Loucy (cell line): Measurements from ENCODE around the gene GALM.

Source experiments
- H2AFZ ChIP-seq: fragments of 200-600 bp; sonication (generic); 2 replicates; pipeline ENCODE4 v1.6.0; 2016; ENCODE audit warnings: antibody characterized with exemption, mild to moderate bottlenecking, low read length, moderate library complexity
- H3F3A ChIP-seq: fragments of 200-600 bp; 2 replicates; pipeline ENCODE4 v1.6.0; 2016; ENCODE audit warnings: antibody characterized with exemption, low read depth, mild to moderate bottlenecking
- H3K27me3 ChIP-seq: fragments of 200-600 bp; sonication (generic); 2 replicates; pipeline ENCODE4 v1.6.1; 2014; ENCODE audit warnings: low read length, mild to moderate bottlenecking; ENCODE audit not compliant: insufficient read depth, poor library complexity, severe bottlenecking
- H3K36me3 ChIP-seq: fragments of 200-600 bp; sonication (generic); 2 replicates; pipeline ENCODE4 v1.6.1; 2016; ENCODE audit warnings: low read length; ENCODE audit not compliant: insufficient read depth
- H3K4me1 ChIP-seq: fragments of 200-600 bp; sonication (generic); 2 replicates; pipeline ENCODE4 v1.5.1; 2014; ENCODE audit warnings: low read length, mild to moderate bottlenecking; ENCODE audit not compliant: insufficient read depth, poor library complexity, severe bottlenecking
- H3K4me2 ChIP-seq: fragments of 200-600 bp; sonication (generic); 2 replicates; pipeline ENCODE4 v1.6.0; 2014; ENCODE audit warnings: antibody characterized with exemption, low read length, low read depth, mild to moderate bottlenecking; ENCODE audit not compliant: poor library complexity, severe bottlenecking
- H3K4me3 ChIP-seq: fragments of 200-600 bp; sonication (generic); 2 replicates; pipeline ENCODE4 v1.5.1; 2014; ENCODE audit warnings: low read length, mild to moderate bottlenecking, mixed read lengths; ENCODE audit not compliant: poor library complexity, severe bottlenecking
- H3K79me2 ChIP-seq: fragments of 200-600 bp; sonication (generic); 2 replicates; pipeline ENCODE4 v1.6.1; 2014; ENCODE audit warnings: low read length; ENCODE audit not compliant: insufficient read depth
- H3K9ac ChIP-seq: fragments of 200-600 bp; sonication (generic); 2 replicates; pipeline ENCODE4 v1.6.0; 2014; ENCODE audit warnings: mild to moderate bottlenecking, low read depth, low read length, moderate library complexity; ENCODE audit not compliant: poor library complexity, severe bottlenecking
- H3K9me2 ChIP-seq: fragments of 200-600 bp; sonication (generic); replicated peaks from 2 replicates; pipeline ENCODE4 v1.6.1; 2016; ENCODE audit warnings: low read depth, low read length, mixed read lengths
- H3K9me3 ChIP-seq: fragments of 200-600 bp; sonication (generic); 2 replicates; pipeline ENCODE4 v1.6.1; 2014; ENCODE audit warnings: mild to moderate bottlenecking, antibody characterized with exemption, low read length, low read depth; ENCODE audit not compliant: insufficient read depth
- H4K20me1 ChIP-seq: fragments of 200-600 bp; sonication (generic); 2 replicates; pipeline ENCODE4 v1.6.0; 2014; ENCODE audit warnings: antibody characterized with exemption, low read length, mild to moderate bottlenecking; ENCODE audit not compliant: insufficient read depth, poor library complexity, severe bottlenecking
- CTCF ChIP-seq: fragments of 200-600 bp; sonication (generic); conservative IDR thresholded peaks from 2 replicates; pipeline ENCODE4 v1.5.1; 2014; ENCODE audit warnings: mild to moderate bottlenecking, antibody characterized with exemption, low read length
- EZH2phosphoT487 ChIP-seq: fragments of 200-600 bp; IDR thresholded peaks from 2 replicates; pipeline ENCODE4 v1.6.1; 2018; ENCODE audit warnings: antibody characterized with exemption, mild to moderate bottlenecking, moderate library complexity, borderline replicate concordance

GALM gene

GRCh38 chr2:38722271-38723061 lies 56.6 kb downstream of the GALM start:
- H3K4me2 ChIP-seq, result no peak overlapping the region
- H3K9me3 ChIP-seq, result no peaks in the 10 kb centered on the region

GRCh38 chr2:38723173-38723572 lies 57.3 kb downstream of the GALM start:
- no peak overlapping the region for H3K9ac ChIP-seq
- no peak overlapping the region for H3K4me3 ChIP-seq
- no peak overlapping the region for H3K4me2 ChIP-seq
- H3K4me1 ChIP-seq, result no peaks in the 10 kb centered on the region
- no peaks in the 10 kb centered on the region for H4K20me1 ChIP-seq
- no peaks in the 10 kb centered on the region for H3K9me3 ChIP-seq
- H3K79me2 ChIP-seq, result no peaks in the 10 kb centered on the region
- no peaks in the 10 kb centered on the region for H3K9me2 ChIP-seq
- no peaks in the 10 kb centered on the region for H3F3A ChIP-seq
- TF ChIP-seq CTCF (no peak), EZH2phosphoT487 (no peak)
- H3K27me3 ChIP-seq, result no peaks in the 10 kb centered on the region
- no peaks in the 10 kb centered on the region for H3K36me3 ChIP-seq
- no peak overlapping the region for H2AFZ ChIP-seq

More at GRCh38 chr2:38722271-38723061, 56.6 kb downstream of the GALM start:
- H3K79me2 ChIP-seq, result no peaks in the 10 kb centered on the region
- TF ChIP-seq EZH2phosphoT487 (no peak), CTCF (peak; percentile 29; the same call in 1 of the 2 replicates)
- H3F3A ChIP-seq, result no peaks in the 10 kb centered on the region
- H3K4me1 ChIP-seq, result no peaks in the 10 kb centered on the region
- H3K27me3 ChIP-seq, result no peaks in the 10 kb centered on the region
- no peaks in the 10 kb centered on the region for H4K20me1 ChIP-seq
- no peaks in the 10 kb centered on the region for H3K9me2 ChIP-seq
- no peak overlapping the region for H2AFZ ChIP-seq
- no peak overlapping the region for H3K9ac ChIP-seq
- no peaks in the 10 kb centered on the region for H3K36me3 ChIP-seq
- H3K4me3 ChIP-seq, result no peak overlapping the region

- no peak for TF ChIP-seq CTCF
- H3K9me2 ChIP-seq, result no peaks in the 10 kb centered on the region
- no peaks in the 10 kb centered on the region for H3K9me3 ChIP-seq
- no peak overlapping the region for H3K9ac ChIP-seq
- no peaks in the 10 kb centered on the region for H3K27me3 ChIP-seq
- H3F3A ChIP-seq, result no peaks in the 10 kb centered on the region
- no peak overlapping the region for H3K4me2 ChIP-seq
- H4K20me1 ChIP-seq, result no peaks in the 10 kb centered on the region
- no peaks in the 10 kb centered on the region for H3K79me2 ChIP-seq
- H2AFZ ChIP-seq, result no peak overlapping the region
- H3K4me3 ChIP-seq, result no peak overlapping the region
- peaks cover 19% of the 10 kb centered on the region; the same call in 1 of the 2 replicates for H3K36me3 ChIP-seq
- no peaks in the 10 kb centered on the region for H3K4me1 ChIP-seq
These were observed 61.7 kb downstream of the GALM start for GRCh38 chr2:38727661-38728060.
